ENCODE measurements around the gene ILKAP.

ILKAP gene

DNA sequence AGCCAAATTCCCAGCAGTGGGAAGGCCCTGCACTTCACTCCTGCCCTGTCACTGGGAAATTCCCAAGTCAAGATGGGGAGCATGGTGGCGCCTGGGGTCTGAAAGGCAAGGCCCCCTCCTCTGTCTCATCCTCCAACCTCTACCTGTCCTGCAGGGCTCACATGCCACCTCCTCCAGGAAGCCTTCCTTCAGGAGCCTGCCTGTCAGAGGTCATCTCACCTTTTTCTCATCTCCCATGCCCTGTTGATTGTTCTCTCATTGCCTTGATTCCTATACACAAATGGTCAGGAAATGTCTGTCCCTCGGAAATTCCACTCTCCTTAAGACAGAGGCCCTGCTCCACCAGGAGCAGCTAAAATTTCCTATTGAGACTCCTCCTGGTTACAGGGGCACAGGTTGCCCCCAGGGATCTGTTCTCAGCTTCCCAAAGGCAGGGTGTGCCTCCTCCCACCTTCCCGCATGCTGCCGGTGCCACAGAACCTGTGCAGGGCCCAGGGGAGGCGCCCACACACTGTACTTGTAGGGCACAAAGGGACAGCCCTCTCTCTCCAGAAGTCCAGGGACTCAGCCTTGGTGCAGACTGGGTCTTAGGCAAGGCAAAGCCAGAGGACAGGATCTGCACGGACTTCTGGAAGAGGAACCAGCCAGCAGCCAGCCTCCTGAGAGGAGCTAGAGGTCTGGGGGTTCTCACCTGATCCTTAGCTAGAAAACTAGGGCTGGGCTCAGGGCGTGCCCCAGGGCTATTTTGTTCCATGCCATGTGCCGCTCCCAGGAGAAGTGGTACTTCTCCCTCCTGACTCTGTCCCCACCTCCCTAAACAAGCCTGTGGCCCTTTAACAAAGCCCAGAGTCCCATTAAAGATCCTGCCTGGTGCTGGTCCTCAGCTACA lies 23.4 kb upstream of the ILKAP start:
- TF ChIP-seq POLR2AphosphoS5 (IDR thresholded peaks at IDR 0.05; ENCODE audit: low read depth, low read length), result no peak
- no peak for TF ChIP-seq TAF1 (IDR thresholded peaks at IDR 0.05; ENCODE audit: borderline replicate concordance, insufficient read depth, low read length)
- TF ChIP-seq, protein P1, sequence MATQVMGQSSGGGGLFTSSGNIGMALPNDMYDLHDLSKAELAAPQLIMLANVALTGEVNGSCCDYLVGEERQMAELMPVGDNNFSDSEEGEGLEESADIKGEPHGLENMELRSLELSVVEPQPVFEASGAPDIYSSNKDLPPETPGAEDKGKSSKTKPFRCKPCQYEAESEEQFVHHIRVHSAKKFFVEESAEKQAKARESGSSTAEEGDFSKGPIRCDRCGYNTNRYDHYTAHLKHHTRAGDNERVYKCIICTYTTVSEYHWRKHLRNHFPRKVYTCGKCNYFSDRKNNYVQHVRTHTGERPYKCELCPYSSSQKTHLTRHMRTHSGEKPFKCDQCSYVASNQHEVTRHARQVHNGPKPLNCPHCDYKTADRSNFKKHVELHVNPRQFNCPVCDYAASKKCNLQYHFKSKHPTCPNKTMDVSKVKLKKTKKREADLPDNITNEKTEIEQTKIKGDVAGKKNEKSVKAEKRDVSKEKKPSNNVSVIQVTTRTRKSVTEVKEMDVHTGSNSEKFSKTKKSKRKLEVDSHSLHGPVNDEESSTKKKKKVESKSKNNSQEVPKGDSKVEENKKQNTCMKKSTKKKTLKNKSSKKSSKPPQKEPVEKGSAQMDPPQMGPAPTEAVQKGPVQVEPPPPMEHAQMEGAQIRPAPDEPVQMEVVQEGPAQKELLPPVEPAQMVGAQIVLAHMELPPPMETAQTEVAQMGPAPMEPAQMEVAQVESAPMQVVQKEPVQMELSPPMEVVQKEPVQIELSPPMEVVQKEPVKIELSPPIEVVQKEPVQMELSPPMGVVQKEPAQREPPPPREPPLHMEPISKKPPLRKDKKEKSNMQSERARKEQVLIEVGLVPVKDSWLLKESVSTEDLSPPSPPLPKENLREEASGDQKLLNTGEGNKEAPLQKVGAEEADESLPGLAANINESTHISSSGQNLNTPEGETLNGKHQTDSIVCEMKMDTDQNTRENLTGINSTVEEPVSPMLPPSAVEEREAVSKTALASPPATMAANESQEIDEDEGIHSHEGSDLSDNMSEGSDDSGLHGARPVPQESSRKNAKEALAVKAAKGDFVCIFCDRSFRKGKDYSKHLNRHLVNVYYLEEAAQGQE (IDR thresholded peaks at IDR 0.05; ENCODE audit: insufficient read depth in 1 of 2, low read depth in 2 of 2, low read length in 2 of 2), result no peak
- TF ChIP-seq FOXP2 (optimal IDR thresholded peaks at IDR 0.05; ENCODE audit: borderline replicate concordance, extremely low read depth, extremely low read length, insufficient read depth), result no peak
- TF ChIP-seq SIN3A (IDR thresholded peaks at IDR 0.05; ENCODE audit: borderline replicate concordance, insufficient read depth, low read length), result no peak

DNA sequence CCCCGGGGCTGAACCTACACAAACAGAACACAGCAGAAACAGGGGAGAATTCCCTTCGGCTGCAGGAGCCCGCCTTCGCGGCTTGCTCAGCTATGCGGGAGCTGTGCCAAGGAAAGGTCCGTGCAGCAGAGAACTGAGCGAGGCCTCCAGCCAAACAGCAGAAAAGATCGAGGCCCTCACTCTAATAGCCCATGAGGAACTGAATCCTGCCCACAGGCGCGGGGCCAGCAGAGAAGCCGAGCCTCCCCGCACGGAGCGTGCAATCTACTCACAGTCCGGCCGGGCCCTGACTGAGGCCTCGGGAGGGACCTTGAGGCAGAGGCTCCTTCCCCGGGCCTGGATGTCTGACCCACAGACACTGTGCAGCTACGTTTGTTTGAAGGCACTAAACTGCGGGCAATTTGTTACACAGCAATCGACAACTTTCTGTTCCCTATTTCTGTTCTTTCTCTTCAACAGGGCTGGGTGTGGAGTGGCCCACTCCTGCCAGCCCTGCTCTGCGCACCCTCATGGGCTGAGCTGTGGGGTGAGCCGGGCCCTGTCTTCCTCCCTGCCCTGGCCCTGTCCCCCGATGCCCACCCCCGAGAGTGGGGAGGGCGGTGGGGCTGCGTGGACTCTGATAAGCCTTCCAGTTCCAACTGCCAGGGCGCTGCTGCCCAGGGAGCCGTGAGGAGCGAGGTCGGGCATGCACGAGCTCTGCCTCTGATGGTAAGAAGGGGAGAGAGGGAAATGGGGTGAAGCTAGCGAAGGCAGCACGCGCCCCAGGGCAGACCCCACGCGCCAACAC lies 22.6 kb upstream of the ILKAP start:
- TF ChIP-seq TAF1 (IDR thresholded peaks at IDR 0.05; ENCODE audit: borderline replicate concordance, insufficient read depth, low read length) (no peak), SIN3A (IDR thresholded peaks at IDR 0.05; ENCODE audit: borderline replicate concordance, insufficient read depth, low read length) (no peak), FOXP2 (optimal IDR thresholded peaks at IDR 0.05; ENCODE audit: borderline replicate concordance, extremely low read depth, extremely low read length, insufficient read depth) (no peak), POLR2AphosphoS5 (IDR thresholded peaks at IDR 0.05; ENCODE audit: low read depth, low read length) (no peak)
- TF ChIP-seq, protein P1 (IDR thresholded peaks at IDR 0.05; ENCODE audit: insufficient read depth in 1 of 2, low read depth in 2 of 2, low read length in 2 of 2), result no peak

DNA sequence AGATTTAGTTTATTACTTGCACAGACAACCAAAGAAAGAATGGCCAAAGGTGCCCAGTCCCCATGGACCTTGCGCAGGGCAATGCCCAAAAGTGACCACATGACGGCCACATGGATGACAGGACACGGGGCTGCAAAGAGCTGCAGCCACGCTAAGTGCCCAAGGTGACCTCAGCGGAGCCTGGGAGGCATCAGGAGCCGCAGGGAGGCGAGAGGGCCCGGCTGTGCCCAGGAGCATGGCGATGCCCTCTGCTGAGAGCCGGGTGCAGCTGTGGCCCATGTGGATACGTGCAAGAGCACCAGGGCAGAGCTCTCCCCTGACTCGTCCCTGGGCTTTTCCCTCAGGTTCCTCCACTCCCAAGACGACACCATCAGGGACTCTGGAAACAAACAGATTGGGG lies 21.6 kb upstream of the ILKAP start:
- TF ChIP-seq SIN3A (IDR thresholded peaks at IDR 0.05; ENCODE audit: borderline replicate concordance, insufficient read depth, low read length) (no peak), FOXP2 (optimal IDR thresholded peaks at IDR 0.05; ENCODE audit: borderline replicate concordance, extremely low read depth, extremely low read length, insufficient read depth) (no peak), POLR2AphosphoS5 (IDR thresholded peaks at IDR 0.05; ENCODE audit: low read depth, low read length) (no peak), TAF1 (IDR thresholded peaks at IDR 0.05; ENCODE audit: borderline replicate concordance, insufficient read depth, low read length) (no peak)
- TF ChIP-seq, protein P1 (IDR thresholded peaks at IDR 0.05; ENCODE audit: insufficient read depth in 1 of 2, low read depth in 2 of 2, low read length in 2 of 2), result no peak

DNA sequence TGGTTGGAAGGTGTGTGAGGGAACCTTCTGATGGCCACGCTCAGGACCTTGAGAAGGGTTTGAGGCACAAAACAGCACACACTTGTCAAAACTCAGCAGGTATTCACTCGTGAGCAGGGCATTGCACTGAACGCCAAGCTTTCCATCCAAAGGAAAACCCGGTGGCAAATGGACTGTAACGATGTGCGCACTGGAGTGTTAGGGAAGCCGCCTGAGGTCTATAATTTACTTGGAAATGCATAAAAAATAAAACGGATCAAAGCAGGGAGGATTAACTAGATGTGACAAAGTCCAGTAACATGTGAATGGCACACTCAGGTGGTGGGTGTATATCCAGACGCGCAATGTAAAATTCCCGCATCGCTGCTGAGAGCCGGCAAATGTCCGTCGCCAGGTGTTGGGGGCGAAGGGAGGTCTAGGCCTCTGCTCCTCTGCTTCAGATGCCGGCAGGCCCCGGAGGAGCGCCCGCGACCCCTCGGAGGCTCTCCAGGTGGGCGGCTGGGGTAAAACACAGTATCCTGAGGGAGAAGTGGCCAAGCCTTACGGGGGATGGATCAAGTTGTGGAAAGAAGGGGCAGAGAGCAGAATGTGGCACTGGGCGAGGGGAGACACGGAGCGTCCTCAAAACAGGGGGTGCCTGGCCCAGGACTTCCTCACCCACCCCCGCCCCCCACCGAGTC lies 21.0 kb upstream of the ILKAP start:
- TF ChIP-seq, protein P1 (IDR thresholded peaks at IDR 0.05; ENCODE audit: insufficient read depth in 1 of 2, low read depth in 2 of 2, low read length in 2 of 2), result no peak
- no peak for TF ChIP-seq TAF1 (IDR thresholded peaks at IDR 0.05; ENCODE audit: borderline replicate concordance, insufficient read depth, low read length)
- no peak for TF ChIP-seq POLR2AphosphoS5 (IDR thresholded peaks at IDR 0.05; ENCODE audit: low read depth, low read length)
- no peak for TF ChIP-seq SIN3A (IDR thresholded peaks at IDR 0.05; ENCODE audit: borderline replicate concordance, insufficient read depth, low read length)
- TF ChIP-seq FOXP2 (optimal IDR thresholded peaks at IDR 0.05; ENCODE audit: borderline replicate concordance, extremely low read depth, extremely low read length, insufficient read depth), result no peak

Data from PFSK-1 (cell line).